C4-2B (cell line): ENCODE measurements around the gene ADAMTS13.

Experiments used
- ZFX ChIP-seq: fragments of 450-650 bp; IDR thresholded peaks from 2 replicates; pipeline ENCODE4 v1.6.1; 2017
- TF ChIP-seq, protein P1 (sequence below): fragments of 450-650 bp; conservative IDR thresholded peaks from 2 replicates; pipeline ENCODE4 v1.5.1; 2017; ENCODE audit warnings: mild to moderate bottlenecking

DNA sequence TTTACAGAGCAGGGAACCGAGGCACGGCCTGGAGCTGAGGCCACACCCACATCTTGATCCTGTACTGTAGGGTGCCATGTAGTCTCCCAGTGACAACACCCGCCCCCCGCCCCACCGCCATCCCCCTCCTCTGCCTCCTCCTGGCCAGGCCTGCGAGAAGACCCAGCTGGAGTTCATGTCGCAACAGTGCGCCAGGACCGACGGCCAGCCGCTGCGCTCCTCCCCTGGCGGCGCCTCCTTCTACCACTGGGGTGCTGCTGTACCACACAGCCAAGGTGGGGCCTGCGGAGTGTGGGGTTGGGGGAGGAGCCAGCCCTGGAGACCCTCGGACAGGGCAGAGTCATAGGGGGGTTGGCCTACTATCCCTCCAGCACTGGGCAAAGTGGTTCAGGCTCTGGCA lies 14.5 kb downstream of the ADAMTS13 start:
- TF ChIP-seq, protein P1, sequence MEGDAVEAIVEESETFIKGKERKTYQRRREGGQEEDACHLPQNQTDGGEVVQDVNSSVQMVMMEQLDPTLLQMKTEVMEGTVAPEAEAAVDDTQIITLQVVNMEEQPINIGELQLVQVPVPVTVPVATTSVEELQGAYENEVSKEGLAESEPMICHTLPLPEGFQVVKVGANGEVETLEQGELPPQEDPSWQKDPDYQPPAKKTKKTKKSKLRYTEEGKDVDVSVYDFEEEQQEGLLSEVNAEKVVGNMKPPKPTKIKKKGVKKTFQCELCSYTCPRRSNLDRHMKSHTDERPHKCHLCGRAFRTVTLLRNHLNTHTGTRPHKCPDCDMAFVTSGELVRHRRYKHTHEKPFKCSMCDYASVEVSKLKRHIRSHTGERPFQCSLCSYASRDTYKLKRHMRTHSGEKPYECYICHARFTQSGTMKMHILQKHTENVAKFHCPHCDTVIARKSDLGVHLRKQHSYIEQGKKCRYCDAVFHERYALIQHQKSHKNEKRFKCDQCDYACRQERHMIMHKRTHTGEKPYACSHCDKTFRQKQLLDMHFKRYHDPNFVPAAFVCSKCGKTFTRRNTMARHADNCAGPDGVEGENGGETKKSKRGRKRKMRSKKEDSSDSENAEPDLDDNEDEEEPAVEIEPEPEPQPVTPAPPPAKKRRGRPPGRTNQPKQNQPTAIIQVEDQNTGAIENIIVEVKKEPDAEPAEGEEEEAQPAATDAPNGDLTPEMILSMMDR, result no peak
- no peak for TF ChIP-seq ZFX
